HepG2 (cell line): ENCODE data around the gene PLCB4. TPM values are rescaled to one million over a fixed set of nuclear protein-coding genes. Genes with fewer than 3 reads are reported as not detected.
"Not testable (repeated sequence)": the region's sequence is repeated elsewhere in the genome, so short reads cannot be mapped to it uniquely, and the experiment has no call there.

Source experiments
- ATAC-seq: fragments of 200-7000 bp; cut with Tn5 transposase; 3 replicates; pipeline ENCODE4 v1.9.1; 2020; ENCODE audit warnings: mild to moderate bottlenecking, moderate library complexity
- BruUV-seq: library from RNA; stranded (reverse); fragments of 400-500 nt; replicated peaks from 2 replicates; lab custom pipeline; 2021; lab: Mats Ljungman, UMichigan
- CTCF ChIA-PET: fragments of 300-600 bp; formaldehyde crosslinking; extraction: SDS; loops from one replicate; lab custom pipeline; 2021; ENCODE audit warnings: low total read pairs, inconsistent platforms, low intra/inter-chr PET ratio; lab: Yijun Ruan, JAX
- POLR2A ChIA-PET: fragments of 350-600 bp; sonication (Branson Sonifier 250); formaldehyde crosslinking; loops from one replicate; lab custom pipeline; 2020; ENCODE audit warnings: antibody characterized with exemption, inconsistent platforms; lab: Yijun Ruan, JAX
- DNase-seq: peaks from one replicate; pipeline ENCODE4 v3.0.0-alpha.2; 2015; ENCODE audit warnings: low spot score
- FAIRE-seq: peaks from 3 replicates; lab custom pipeline; 2011; peaks lifted over from hg19 to GRCh38; lab: Jason Lieb, UNC
- H2AFZ ChIP-seq: one replicate; pipeline ENCODE4 v1.6.1; 2011; ENCODE audit warnings: low read length, inconsistent platforms
- H3K27ac ChIP-seq: fragments of 300-600 bp; 3 replicates; pipeline ENCODE4 v1.8.0; 2011; ENCODE audit warnings: mixed run types, mild to moderate bottlenecking, mixed read lengths, low read length, inconsistent platforms; ENCODE audit not compliant: insufficient read depth; ENCODE audit errors: extremely low read length
- H3K27me3 ChIP-seq, 2 experiments: fragments of 200-600 bp in 1 of 2; 2 replicates in 1 of 2; 3 replicates in 1 of 2; pipeline versions ENCODE4 v1.6.0 to v1.8.0; 2011; ENCODE audit warnings: low read length in 2 of 2, mild to moderate bottlenecking in 2 of 2, moderate library complexity in 2 of 2, inconsistent platforms in 1 of 2; ENCODE audit not compliant: insufficient read depth in 2 of 2, control insufficient read depth in 1 of 2
- H3K36me3 ChIP-seq, 2 experiments: fragments of 200-600 bp in 1 of 2; replicated peaks in 1 of 2; 2 replicates in 1 of 2; 3 replicates in 1 of 2; pipeline versions ENCODE4 v1.5.1 to v1.8.0; 2011; ENCODE audit warnings: low read length in 2 of 2, inconsistent platforms in 1 of 2; ENCODE audit not compliant: insufficient read depth in 2 of 2, control insufficient read depth in 1 of 2
- H3K4me1 ChIP-seq: 2 replicates; pipeline ENCODE4 v1.5.1; 2012; ENCODE audit warnings: low read length, inconsistent platforms; ENCODE audit not compliant: insufficient read depth
- H3K4me2 ChIP-seq: 2 replicates; pipeline ENCODE4 v1.6.0; 2011; ENCODE audit warnings: low read depth, low read length, inconsistent platforms
- H3K4me3 ChIP-seq, 3 experiments: fragments of 200-600 bp in 1 of 3; sonication (generic), shearing (Covaris generic) in 1 of 3; replicated peaks in 1 of 3; 2 replicates each; pipeline ENCODE4 v1.5.1; 2011 to 2016; ENCODE audit warnings: low read length in 3 of 3, inconsistent platforms in 2 of 3, low read depth in 2 of 3, mild to moderate bottlenecking in 2 of 3, control low read depth in 1 of 3, mixed read lengths in 1 of 3; ENCODE audit not compliant: insufficient read depth in 1 of 3
- H3K79me2 ChIP-seq: one replicate; pipeline ENCODE4 v1.6.1; 2011; ENCODE audit warnings: low read length, inconsistent platforms; ENCODE audit not compliant: insufficient read depth
- H3K9ac ChIP-seq: 2 replicates; pipeline ENCODE4 v1.6.0; 2011; ENCODE audit warnings: mild to moderate bottlenecking, low read depth, low read length, inconsistent platforms; ENCODE audit not compliant: insufficient read depth
- H3K9me3 ChIP-seq: 2 replicates; pipeline ENCODE4 v1.5.1; 2012; ENCODE audit warnings: mild to moderate bottlenecking, low read length
- H4K20me1 ChIP-seq: 2 replicates; pipeline ENCODE4 v1.6.0; 2011; ENCODE audit warnings: inconsistent platforms, mild to moderate bottlenecking, low read length, moderate library complexity; ENCODE audit not compliant: insufficient read depth
- ZBTB38 ChIP-seq: sonication (generic); formaldehyde crosslinking; IDR thresholded peaks from 2 replicates; pipeline ENCODE4 v1.5.1; 2020; ENCODE audit warnings: mild to moderate bottlenecking, missing genetic modification reagents
- ZMYM4 ChIP-seq: sonication (generic); formaldehyde crosslinking; IDR thresholded peaks from 2 replicates; pipeline ENCODE4 v1.8.1; 2023; ENCODE audit warnings: mild to moderate bottlenecking, missing genetic modification reagents
- ZNF567 ChIP-seq: sonication (generic); formaldehyde crosslinking; IDR thresholded peaks from 2 replicates; pipeline ENCODE4 v1.8.1; 2023; ENCODE audit warnings: mild to moderate bottlenecking, missing genetic modification reagents, borderline replicate concordance
- ZNF572 ChIP-seq: sonication (generic); formaldehyde crosslinking; IDR thresholded peaks from 2 replicates; pipeline ENCODE4 v1.5.1; 2020; ENCODE audit warnings: mild to moderate bottlenecking, missing genetic modification reagents
- ZNF749 ChIP-seq: sonication (generic); formaldehyde crosslinking; IDR thresholded peaks from 2 replicates; pipeline ENCODE4 v1.8.0; 2022; ENCODE audit warnings: mild to moderate bottlenecking, missing genetic modification reagents, moderate library complexity, borderline replicate concordance
- WGBS: methylation state at CpG from one replicate; pipeline ENCODE4 v1.1.6; 2017; ENCODE audit warnings: low lambda C conversion rate; 5-methylcytosine and 5-hydroxymethylcytosine counted together
- in situ Hi-C: cut with HindIII; loops from 2 replicates; pipeline ENCODE4 v1.10.0; 2017; ENCODE audit warnings: low pct_unique_long_range_greater_than_20kb; ENCODE audit not compliant: extremely low pct_ligation_motif_present
- intact Hi-C: fragments of 100-400 bp; cut with micrococcal nuclease; formaldehyde crosslinking; loops from one replicate; pipeline ENCODE4 v1.10.0; 2022; ENCODE audit not compliant: unreplicated experiment
- polyA plus RNA-seq, 8 experiments: library from polyadenylated mRNA; depleted of rRNA in 3 of 8; stranded (reverse) in 7 of 8; unstranded in 1 of 8; fragments of >200 nt; fragmentation: Illumina TruSeq in 4 of 8; extraction: Trizol in 4 of 8; gene quantifications; 2 replicates each; pipeline versions ENCODE4 v1.2.1 to v1.2.3, GENCODE V29; 2011 to 2016; ENCODE audit warnings: low read depth in 4 of 8, missing spikeins in 1 of 8, mixed read lengths in 1 of 8; ENCODE audit not compliant: insufficient read depth in 1 of 8
- total RNA-seq, 5 experiments: library from RNA; depleted of rRNA; stranded (reverse); fragments of >200 nt; fragmentation: Illumina TruSeq; extraction: Trizol; gene quantifications; 2 replicates each; pipeline ENCODE4 v1.2.3, GENCODE V29; 2016; ENCODE audit warnings: low read depth in 1 of 5
- TF ChIP-seq, protein P1 (sequence below): sonication (generic); formaldehyde crosslinking; IDR thresholded peaks from 2 replicates; pipeline ENCODE4 v1.5.0; 2020; ENCODE audit warnings: missing genetic modification reagents

Gene PLCB4
- total and polyA plus RNA-seq, 2 of the 13 experiments (the other 11 are each of a cell fraction or from before 2014, with no cell fraction given), result 0.01 TPM; not detected in 1

DNA sequence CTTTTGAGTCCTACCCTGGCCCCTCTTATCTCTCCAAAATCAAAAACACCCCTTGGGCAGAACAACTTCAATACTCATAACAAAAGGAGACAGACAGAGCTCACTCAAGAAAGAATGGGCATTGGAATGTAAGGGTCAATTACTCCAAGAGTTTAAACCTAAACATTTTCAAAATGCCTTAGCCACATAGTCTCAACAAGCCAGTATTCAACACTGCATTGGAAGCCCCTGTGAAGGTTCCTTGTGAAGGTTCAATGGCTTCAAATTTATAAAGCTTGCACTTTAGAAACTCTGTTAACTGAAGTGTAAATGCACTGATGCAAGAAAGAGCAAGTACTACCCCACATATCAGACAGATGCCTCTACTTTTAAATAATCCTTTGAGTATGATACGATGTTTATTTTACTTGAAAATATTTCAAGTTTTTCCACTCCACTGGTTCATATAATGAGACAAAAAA lies 306.4 kb downstream of the PLCB4 start (continued):
- TF ChIP-seq, protein P1, sequence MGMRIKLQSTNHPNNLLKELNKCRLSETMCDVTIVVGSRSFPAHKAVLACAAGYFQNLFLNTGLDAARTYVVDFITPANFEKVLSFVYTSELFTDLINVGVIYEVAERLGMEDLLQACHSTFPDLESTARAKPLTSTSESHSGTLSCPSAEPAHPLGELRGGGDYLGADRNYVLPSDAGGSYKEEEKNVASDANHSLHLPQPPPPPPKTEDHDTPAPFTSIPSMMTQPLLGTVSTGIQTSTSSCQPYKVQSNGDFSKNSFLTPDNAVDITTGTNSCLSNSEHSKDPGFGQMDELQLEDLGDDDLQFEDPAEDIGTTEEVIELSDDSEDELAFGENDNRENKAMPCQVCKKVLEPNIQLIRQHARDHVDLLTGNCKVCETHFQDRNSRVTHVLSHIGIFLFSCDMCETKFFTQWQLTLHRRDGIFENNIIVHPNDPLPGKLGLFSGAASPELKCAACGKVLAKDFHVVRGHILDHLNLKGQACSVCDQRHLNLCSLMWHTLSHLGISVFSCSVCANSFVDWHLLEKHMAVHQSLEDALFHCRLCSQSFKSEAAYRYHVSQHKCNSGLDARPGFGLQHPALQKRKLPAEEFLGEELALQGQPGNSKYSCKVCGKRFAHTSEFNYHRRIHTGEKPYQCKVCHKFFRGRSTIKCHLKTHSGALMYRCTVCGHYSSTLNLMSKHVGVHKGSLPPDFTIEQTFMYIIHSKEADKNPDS (CRISPR knock-in tag), result no peak
- TF ChIP-seq ZNF572 (CRISPR knock-in tag), result no peak

DNA sequence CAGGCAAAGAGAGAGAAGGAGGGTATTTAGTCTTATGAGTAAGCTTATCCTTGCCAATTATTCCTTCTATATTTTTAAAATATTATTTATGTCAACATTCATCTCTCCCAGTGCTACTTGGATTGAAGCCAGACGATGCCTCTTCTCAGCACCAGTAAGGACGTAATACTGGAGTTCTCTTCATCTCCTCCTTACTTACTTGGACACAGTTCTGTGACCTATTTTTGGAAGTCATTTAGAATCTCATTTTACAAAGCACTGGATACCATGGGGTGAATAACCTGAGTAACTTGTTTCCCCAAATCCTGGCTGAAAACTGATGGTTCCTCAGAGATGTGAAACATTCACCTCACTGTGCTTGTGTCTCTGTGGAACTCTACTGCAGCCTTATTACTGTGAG lies 308.1 kb downstream of the PLCB4 start:
- no peak for FAIRE-seq
- Histone ChIP-seq H3K27ac (no peak overlapping the region), H2AFZ (no peak overlapping the region), H3K4me2 (no peak overlapping the region), H3K4me3 (no peak overlapping the region), H3K9ac (no peak overlapping the region), H3K4me1 (no peaks in the 10 kb centered on the region), H3K79me2 (no peaks in the 10 kb centered on the region), H4K20me1 (no peaks in the 10 kb centered on the region), H3K27me3 (peaks cover 0 to 3% of the 10 kb centered on the region in 2 experiments; a peak in 1 of 5 replicates), H3K36me3 (no peaks in the 10 kb centered on the region), H3K9me3 (no peaks in the 10 kb centered on the region)
- TF ChIP-seq ZMYM4 (CRISPR knock-in tag) (no peak), ZNF749 (CRISPR knock-in tag) (no peak), ZNF567 (CRISPR knock-in tag) (no peak), ZBTB38 (CRISPR knock-in tag) (no peak)
- CTCF ChIA-PET, result no interaction called here
- no TSS peak for BruUV-seq
- DNase-seq, result no peak
- POLR2A ChIA-PET, result no interaction called here
- no peak for ATAC-seq
- intact Hi-C loops (no loop called here), in situ Hi-C loops (no loop called here)
- 6% methylated on average over 2 of the region's 2 CpGs for WGBS

DNA sequence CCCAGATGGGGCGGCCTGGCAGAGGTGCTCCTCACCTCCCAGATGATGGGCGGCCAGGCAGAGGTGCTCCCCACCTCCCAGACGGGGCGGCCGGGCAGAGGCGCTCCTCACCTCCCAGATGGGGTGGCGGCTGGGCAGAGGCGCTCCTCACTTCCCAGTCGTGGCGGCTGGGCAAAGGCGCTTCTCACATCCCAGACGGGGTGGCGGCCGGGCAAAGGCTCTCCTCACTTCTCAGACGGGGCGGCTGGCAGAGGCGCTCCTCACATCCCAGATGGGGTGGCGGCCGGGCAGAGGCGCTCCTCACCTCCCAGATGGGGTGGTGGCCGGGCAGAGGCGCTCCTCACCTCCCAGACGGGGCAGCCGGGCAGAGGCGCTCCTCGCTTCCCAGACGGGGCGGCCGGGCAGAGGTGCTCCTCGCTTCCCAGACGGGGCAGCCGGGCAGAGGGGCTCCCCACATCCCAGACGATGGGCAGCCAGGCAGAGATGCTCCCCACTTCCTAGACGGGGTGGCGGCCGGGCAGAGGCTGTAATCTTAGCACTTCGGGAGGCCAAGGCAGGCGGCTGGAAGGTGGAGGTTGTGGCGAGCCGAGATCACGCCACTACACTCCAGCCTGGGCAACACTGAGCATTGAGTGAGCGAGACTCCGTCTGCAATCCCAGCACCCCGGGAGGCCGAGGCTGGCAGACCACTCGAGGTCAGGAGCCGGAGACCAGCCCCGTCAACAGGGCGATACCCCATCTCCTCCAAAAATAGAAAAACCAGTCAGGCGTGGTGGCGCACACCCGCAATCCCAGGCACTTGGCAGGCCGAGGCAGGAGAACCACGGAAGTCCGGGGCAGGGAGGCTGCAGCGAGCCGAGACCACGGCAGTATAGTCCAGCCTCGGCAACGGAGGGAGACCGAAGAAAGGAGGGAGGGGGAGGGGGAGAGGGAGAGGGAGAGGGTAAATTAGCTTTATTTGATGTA lies 316.7 kb downstream of the PLCB4 start:
- H3K4me2 ChIP-seq, H3K79me2 ChIP-seq, H3K27ac ChIP-seq, ATAC-seq, H3K27me3 ChIP-seq, H3K4me1 ChIP-seq, POLR2A ChIA-PET, H3K9me3 ChIP-seq, in situ Hi-C loops, FAIRE-seq, DNase-seq, H4K20me1 ChIP-seq, H3K9ac ChIP-seq, CTCF ChIA-PET, H2AFZ ChIP-seq, BruUV-seq, H3K4me3 ChIP-seq, H3K36me3 ChIP-seq, intact Hi-C loops: not testable (repeated sequence)
- WGBS, result 64% methylated on average over 57 of the region's 61 CpGs
